ENCODE measurements around the gene GUCY2D. TPM values are rescaled to one million over a fixed set of nuclear protein-coding genes. Genes with fewer than 3 reads are reported as not detected.

Gene GUCY2D
- total RNA-seq, 2 donors from 2014 or later: 1.2 to 1.6 TPM

DNA sequence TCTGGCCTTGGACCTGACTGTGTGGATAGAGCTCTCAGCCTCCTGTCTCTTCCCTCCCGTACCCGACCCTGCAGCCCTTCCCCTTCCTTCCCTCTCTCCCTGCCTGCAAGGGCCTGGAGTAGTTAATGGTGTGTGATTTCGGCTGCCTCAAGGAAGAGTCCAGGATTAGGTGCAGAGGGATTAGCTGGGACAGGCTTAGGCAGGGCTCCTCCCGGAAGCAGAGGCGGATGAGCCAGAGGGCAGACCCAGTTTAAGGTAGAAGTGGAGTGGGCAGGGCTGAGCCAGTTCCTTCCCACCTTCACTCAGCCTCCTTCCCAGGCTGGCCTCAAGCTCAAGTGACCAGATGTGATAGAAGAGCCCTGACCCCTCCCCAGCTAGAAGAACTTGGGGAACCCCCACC, 16.8 kb downstream of the GUCY2D start:
- peak; percentile 77 for DNase-seq
- no peak overlapping the region for H3K9ac ChIP-seq (ENCODE audit: extremely low read depth, low read length, poor library complexity, severe bottlenecking)

GRCh38 chr17:8019665-8020650, 17.5 kb downstream of the GUCY2D start:
- DNase-seq: no peak
- no peak overlapping the region for H3K4me3 Mint-ChIP-seq
- Histone ChIP-seq H3K9me3 (ENCODE audit: control insufficient read depth, low read length) (no peaks in the 10 kb centered on the region), H3K36me3 (ENCODE audit: control insufficient read depth, insufficient read depth, low read length) (no peaks in the 10 kb centered on the region), H3K27me3 (ENCODE audit: control insufficient read depth, insufficient read depth, low read length, poor library complexity, severe bottlenecking) (peaks cover 9% of the 10 kb centered on the region), H3K27ac (ENCODE audit: low read depth, low read length) (no peak overlapping the region), H3K4me3 (ENCODE audit: low read length) (no peak overlapping the region), H3K4me1 (ENCODE audit: control insufficient read depth, insufficient read depth, low read length) (peaks cover 5% of the 10 kb centered on the region), H3K9ac (ENCODE audit: extremely low read depth, low read length, poor library complexity, severe bottlenecking) (no peak overlapping the region)
- no peaks in the 10 kb centered on the region for H3K36me3 Mint-ChIP-seq (ENCODE audit: low read depth)
- H3K9me3 Mint-ChIP-seq: no peaks in the 10 kb centered on the region
- TF ChIP-seq, protein P1, sequence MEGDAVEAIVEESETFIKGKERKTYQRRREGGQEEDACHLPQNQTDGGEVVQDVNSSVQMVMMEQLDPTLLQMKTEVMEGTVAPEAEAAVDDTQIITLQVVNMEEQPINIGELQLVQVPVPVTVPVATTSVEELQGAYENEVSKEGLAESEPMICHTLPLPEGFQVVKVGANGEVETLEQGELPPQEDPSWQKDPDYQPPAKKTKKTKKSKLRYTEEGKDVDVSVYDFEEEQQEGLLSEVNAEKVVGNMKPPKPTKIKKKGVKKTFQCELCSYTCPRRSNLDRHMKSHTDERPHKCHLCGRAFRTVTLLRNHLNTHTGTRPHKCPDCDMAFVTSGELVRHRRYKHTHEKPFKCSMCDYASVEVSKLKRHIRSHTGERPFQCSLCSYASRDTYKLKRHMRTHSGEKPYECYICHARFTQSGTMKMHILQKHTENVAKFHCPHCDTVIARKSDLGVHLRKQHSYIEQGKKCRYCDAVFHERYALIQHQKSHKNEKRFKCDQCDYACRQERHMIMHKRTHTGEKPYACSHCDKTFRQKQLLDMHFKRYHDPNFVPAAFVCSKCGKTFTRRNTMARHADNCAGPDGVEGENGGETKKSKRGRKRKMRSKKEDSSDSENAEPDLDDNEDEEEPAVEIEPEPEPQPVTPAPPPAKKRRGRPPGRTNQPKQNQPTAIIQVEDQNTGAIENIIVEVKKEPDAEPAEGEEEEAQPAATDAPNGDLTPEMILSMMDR (conservative IDR thresholded peaks at IDR 0.05): no peak
- peaks cover 14% of the 10 kb centered on the region for H3K4me1 Mint-ChIP-seq
- 94 to 96% methylated on average over 7 to 16 of the region's 16 CpGs for WGBS, 2 experiments (ENCODE audit: insufficient coverage in 1 of 2, insufficient read length in 1 of 2)
- no peak overlapping the region for H3K27ac Mint-ChIP-seq
- peaks cover 20% of the 10 kb centered on the region for H3K27me3 Mint-ChIP-seq (ENCODE audit: insufficient read depth)

More for the DNA sequence above, 16.8 kb downstream of the GUCY2D start:
- Histone ChIP-seq H3K9me3 (ENCODE audit: control insufficient read depth, low read length) (no peaks in the 10 kb centered on the region), H3K27ac (ENCODE audit: low read depth, low read length) (no peak overlapping the region), H3K36me3 (ENCODE audit: control insufficient read depth, insufficient read depth, low read length) (no peaks in the 10 kb centered on the region), H3K4me3 (ENCODE audit: low read length) (no peak overlapping the region), H3K4me1 (ENCODE audit: control insufficient read depth, insufficient read depth, low read length) (peaks cover 5% of the 10 kb centered on the region), H3K27me3 (ENCODE audit: control insufficient read depth, insufficient read depth, low read length, poor library complexity, severe bottlenecking) (peaks cover 17% of the 10 kb centered on the region)
- TF ChIP-seq, protein P1 (conservative IDR thresholded peaks at IDR 0.05): no peak
- Mint-ChIP-seq H3K27ac (no peak overlapping the region), H3K4me3 (no peak overlapping the region), H3K27me3 (ENCODE audit: insufficient read depth) (peaks cover 26% of the 10 kb centered on the region), H3K36me3 (ENCODE audit: low read depth) (no peaks in the 10 kb centered on the region), H3K4me1 (peaks cover 14% of the 10 kb centered on the region), H3K9me3 (no peaks in the 10 kb centered on the region)
- 67% methylated on average over 5 of the region's 5 CpGs; no CpG with 5 or more reads in 1 of the 2 experiments for WGBS, 2 experiments (ENCODE audit: insufficient coverage in 1 of 2, insufficient read length in 1 of 2)

- peaks cover 5% of the 10 kb centered on the region for H3K4me1 ChIP-seq (ENCODE audit: control insufficient read depth, insufficient read depth, low read length)
- Mint-ChIP-seq H3K36me3 (ENCODE audit: low read depth) (no peaks in the 10 kb centered on the region), H3K9me3 (no peaks in the 10 kb centered on the region), H3K4me1 (peaks cover 14% of the 10 kb centered on the region), H3K27ac (no peak overlapping the region), H3K4me3 (no peak overlapping the region), H3K27me3 (ENCODE audit: insufficient read depth) (peaks cover 10% of the 10 kb centered on the region)
- no peak overlapping the region for H3K9ac ChIP-seq (ENCODE audit: extremely low read depth, low read length, poor library complexity, severe bottlenecking)
- no peak overlapping the region for H3K27ac ChIP-seq (ENCODE audit: low read depth, low read length)
- no peaks in the 10 kb centered on the region for H3K9me3 ChIP-seq (ENCODE audit: control insufficient read depth, low read length)
- 94 to 95% methylated on average over 8 to 9 of the region's 9 CpGs for WGBS, 2 experiments (ENCODE audit: insufficient coverage in 1 of 2, insufficient read length in 1 of 2)
- no peak for DNase-seq
- H3K36me3 ChIP-seq (ENCODE audit: control insufficient read depth, insufficient read depth, low read length): no peaks in the 10 kb centered on the region
- no peak overlapping the region for H3K4me3 ChIP-seq (ENCODE audit: low read length)
- TF ChIP-seq, protein P1 (conservative IDR thresholded peaks at IDR 0.05): no peak
- H3K27me3 ChIP-seq (ENCODE audit: control insufficient read depth, insufficient read depth, low read length, poor library complexity, severe bottlenecking): peaks cover 6% of the 10 kb centered on the region
Observed at GRCh38 chr17:8020776-8021564, 18.6 kb downstream of the GUCY2D start.

Measured in endodermal cell (in vitro differentiated cells).